ENCODE data around the gene CDIP1. TPM values are rescaled to one million over a fixed set of nuclear protein-coding genes. Genes with fewer than 3 reads are reported as not detected.

CDIP1 gene
- total RNA-seq, 1 experiment from 2014 or later, result 49.7 TPM

DNA sequence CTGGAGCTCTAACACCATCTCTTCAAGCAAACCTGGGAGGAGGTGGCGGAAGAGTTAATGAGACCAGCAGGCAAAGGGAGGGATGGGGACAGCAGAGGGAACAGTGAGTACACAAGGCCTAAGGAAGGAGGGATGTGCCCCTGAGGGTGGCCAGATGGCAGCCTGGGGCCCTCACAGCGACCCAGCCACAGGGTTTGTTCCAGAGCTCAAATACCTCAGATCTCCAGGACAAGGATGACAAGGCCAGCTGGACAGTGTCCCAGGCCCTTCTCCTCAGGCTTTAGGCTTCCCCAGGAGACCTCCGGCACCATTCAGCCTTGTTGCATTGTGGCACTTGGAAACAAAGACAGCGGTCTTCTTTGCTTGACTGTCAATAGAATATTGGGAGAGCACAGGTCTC lies 14.9 kb downstream of the CDIP1 start:
- TF ChIP-seq, protein P1, sequence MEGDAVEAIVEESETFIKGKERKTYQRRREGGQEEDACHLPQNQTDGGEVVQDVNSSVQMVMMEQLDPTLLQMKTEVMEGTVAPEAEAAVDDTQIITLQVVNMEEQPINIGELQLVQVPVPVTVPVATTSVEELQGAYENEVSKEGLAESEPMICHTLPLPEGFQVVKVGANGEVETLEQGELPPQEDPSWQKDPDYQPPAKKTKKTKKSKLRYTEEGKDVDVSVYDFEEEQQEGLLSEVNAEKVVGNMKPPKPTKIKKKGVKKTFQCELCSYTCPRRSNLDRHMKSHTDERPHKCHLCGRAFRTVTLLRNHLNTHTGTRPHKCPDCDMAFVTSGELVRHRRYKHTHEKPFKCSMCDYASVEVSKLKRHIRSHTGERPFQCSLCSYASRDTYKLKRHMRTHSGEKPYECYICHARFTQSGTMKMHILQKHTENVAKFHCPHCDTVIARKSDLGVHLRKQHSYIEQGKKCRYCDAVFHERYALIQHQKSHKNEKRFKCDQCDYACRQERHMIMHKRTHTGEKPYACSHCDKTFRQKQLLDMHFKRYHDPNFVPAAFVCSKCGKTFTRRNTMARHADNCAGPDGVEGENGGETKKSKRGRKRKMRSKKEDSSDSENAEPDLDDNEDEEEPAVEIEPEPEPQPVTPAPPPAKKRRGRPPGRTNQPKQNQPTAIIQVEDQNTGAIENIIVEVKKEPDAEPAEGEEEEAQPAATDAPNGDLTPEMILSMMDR (conservative IDR thresholded peaks at IDR 0.05), result no peak

More for the DNA sequence above, 14.9 kb downstream of the CDIP1 start:
- no CpG with 5 or more reads among the region's 4 CpGs for WGBS (ENCODE audit: extremely low coverage, insufficient read length, low lambda C conversion rate)
- Histone ChIP-seq H3K27ac (ENCODE audit: insufficient read length, low read depth, low read length) (no peak overlapping the region), H3T11ph (ENCODE audit: low read length) (no peak overlapping the region), H4K8ac (replicated peaks; ENCODE audit: insufficient read length, low read depth, low read length) (no peak overlapping the region), H3K9ac (ENCODE audit: extremely low read depth, insufficient read length, low read length) (no peak overlapping the region), H3K18ac (ENCODE audit: insufficient read length, low read depth, low read length) (no peak overlapping the region), H2BK5ac (ENCODE audit: insufficient read length, low read length) (no peak overlapping the region), H2BK15ac (ENCODE audit: low read depth, low read length) (no peak overlapping the region), H3K79me2 (ENCODE audit: insufficient read depth, low read length) (0 out of 2 replicates have a peak, but pooled peaks cover 2% of the 10 kb centered on the region), H4K5ac (ENCODE audit: insufficient read length, low read depth, low read length) (no peak overlapping the region), H2AFZ (ENCODE audit: low read length) (no peak overlapping the region), H4K91ac (ENCODE audit: insufficient read length, low read depth, low read length) (no peak overlapping the region), H2BK120ac (ENCODE audit: low read depth, low read length, poor library complexity, severe bottlenecking) (no peak overlapping the region), H2AK5ac (ENCODE audit: insufficient read length, low read length) (no peak overlapping the region), H3K4me1 (ENCODE audit: insufficient read depth, low read length) (0 out of 2 replicates have a peak, but pooled peaks cover 3% of the 10 kb centered on the region), H4K20me1 (ENCODE audit: control insufficient read depth, insufficient read depth, insufficient read length) (no peaks in the 10 kb centered on the region), H3K4me2 (ENCODE audit: insufficient read depth, insufficient read length, low read length) (no peak overlapping the region), H2BK20ac (ENCODE audit: low read depth, low read length, poor library complexity, severe bottlenecking) (no peak overlapping the region), H2BK12ac (ENCODE audit: insufficient read length, low read depth, low read length) (no peak overlapping the region), H3K79me1 (ENCODE audit: insufficient read depth, low read depth, low read length, poor library complexity, severe bottlenecking) (no peaks in the 10 kb centered on the region), H3K9me3 (ENCODE audit: control insufficient read depth, low read depth, low read length) (no peaks in the 10 kb centered on the region), H3K23ac (ENCODE audit: insufficient read length, low read depth, low read length) (no peak overlapping the region), H3K27me3 (ENCODE audit: insufficient read depth, low read length) (no peaks in the 10 kb centered on the region), H3K23me2 (ENCODE audit: insufficient read length, low read depth, low read length, poor library complexity, severe bottlenecking) (no peaks in the 10 kb centered on the region), H3K14ac (ENCODE audit: insufficient read depth, low read length) (no peak overlapping the region), H3K4ac (ENCODE audit: low read depth, low read length) (no peak overlapping the region), H3K56ac (ENCODE audit: insufficient read length, low read depth, low read length) (no peak overlapping the region)
- H3K27ac Mint-ChIP-seq, result peak overlapping the region in 1 of 3 experiments; percentile 20; a peak in 1 of 7 replicates
- H3K27me3 Mint-ChIP-seq (ENCODE audit: low read depth), result peaks cover 2% of the 10 kb centered on the region; the same call in 1 of the 2 replicates
- peaks cover 39 to 57% of the 10 kb centered on the region in 2 experiments for H3K4me1 Mint-ChIP-seq
- H3K9me3 Mint-ChIP-seq, result no peaks in the 10 kb centered on the region
- DNase-seq, result no peak
- peaks cover 0 to 7% (median 0%) of the 10 kb centered on the region in 3 experiments; a peak in 3 of 7 replicates for H3K36me3 Mint-ChIP-seq (ENCODE audit: insufficient read depth in 1 of 3, low read depth in 3 of 3)
- no peak overlapping the region for H3K4me3 Mint-ChIP-seq
